ACHN (cell line): ENCODE data around the gene PAGE5.

ENCODE experiments used
- DNase-seq: peaks from one replicate; pipeline ENCODE4 v3.0.0-alpha.2; 2015
- in situ Hi-C: cut with HindIII; loops from 2 replicates; pipeline ENCODE4 v1.10.0; 2017; ENCODE audit warnings: low sequenced_read_pairs, low pct_ligation_motif_present, low pct_unique_long_range_greater_than_20kb

The PAGE5 gene

GRCh38 chrX:55220119-55220794, at the start of gene PAGE5:
PAGE5 (plus strand) TSS chrX:55220346; CDS start chrX:55221383, 1,037 bp downstream.
- in situ Hi-C loops = no loop called here
- DNase-seq = no peak

GRCh38 chrX:55187281-55187680, 32.9 kb upstream of the PAGE5 start:
- in situ Hi-C loops = no loop called here
- DNase-seq = no peak

- no peak for DNase-seq
- in situ Hi-C loops = no loop called here
These were observed 23.5 kb upstream of the PAGE5 start for GRCh38 chrX:55196688-55197087.

- no peak for DNase-seq
These were observed 18.1 kb upstream of the PAGE5 start for GRCh38 chrX:55201930-55202579.

GRCh38 chrX:55206162-55206941, 13.8 kb upstream of the PAGE5 start:
- DNase-seq = no peak
- in situ Hi-C loops = no loop called here

More at GRCh38 chrX:55201930-55202579, 18.1 kb upstream of the PAGE5 start:
- in situ Hi-C loops = no loop called here

GRCh38 chrX:55210931-55211677, 9.0 kb upstream of the PAGE5 start:
- DNase-seq = no peak
- in situ Hi-C loops = no loop called here

- DNase-seq = no peak
- in situ Hi-C loops = no loop called here
These were observed 6.8 kb upstream of the PAGE5 start for GRCh38 chrX:55213381-55213780.

- in situ Hi-C loops = no loop called here
These were observed 20.7 kb downstream of the PAGE5 start for GRCh38 chrX:55240788-55241340.

GRCh38 chrX:55253528-55253927, 33.4 kb downstream of the PAGE5 start:
- no peak for DNase-seq
- in situ Hi-C loops = no loop called here

More at GRCh38 chrX:55240788-55241340, 20.7 kb downstream of the PAGE5 start:
- DNase-seq = peak; percentile 5

GRCh38 chrX:55260806-55261205, 40.7 kb downstream of the PAGE5 start:
- in situ Hi-C loops = no loop called here
- DNase-seq = no peak

GRCh38 chrX:55264816-55265215, 44.7 kb downstream of the PAGE5 start, which contains the start of gene PAGE3:
PAGE3 (minus strand) TSS chrX:55264916; CDS start chrX:55263903, 1,013 bp downstream.
- in situ Hi-C loops = no loop called here
- no peak for DNase-seq
